ENCODE results near the gene GCGR.

DNA sequence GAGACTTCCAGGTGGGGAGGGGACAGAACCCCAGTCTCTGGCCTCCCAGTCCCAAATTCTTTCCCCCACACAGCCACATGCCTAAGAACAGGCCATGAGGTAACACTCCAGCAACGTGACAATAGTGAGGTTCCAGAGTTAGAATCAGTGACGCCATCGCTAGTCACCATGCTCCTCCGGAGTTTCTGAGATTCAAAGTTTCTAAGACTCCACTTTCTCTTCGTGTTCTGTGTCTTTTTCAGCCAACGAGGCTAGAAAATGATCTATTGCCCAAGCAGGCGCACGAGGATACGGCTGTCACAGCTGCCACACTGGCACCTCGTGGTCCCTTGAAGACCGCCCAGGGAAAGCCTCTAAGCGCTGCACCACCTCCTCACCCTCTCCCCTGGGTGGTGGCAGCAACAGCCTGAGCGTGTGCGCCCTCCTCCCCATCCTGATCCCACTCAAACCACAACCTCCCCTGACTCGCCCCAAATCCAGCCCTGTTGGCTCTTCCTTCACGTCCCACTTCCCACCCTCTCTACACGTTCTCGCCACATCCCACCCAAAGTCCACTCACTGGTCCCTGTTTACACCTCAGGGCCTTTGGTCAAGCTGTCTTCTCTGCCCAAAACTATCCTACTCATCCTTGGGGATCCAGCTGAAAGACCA is 28.1 kb downstream of the GCGR start:
- TF ChIP-seq, protein P1, sequence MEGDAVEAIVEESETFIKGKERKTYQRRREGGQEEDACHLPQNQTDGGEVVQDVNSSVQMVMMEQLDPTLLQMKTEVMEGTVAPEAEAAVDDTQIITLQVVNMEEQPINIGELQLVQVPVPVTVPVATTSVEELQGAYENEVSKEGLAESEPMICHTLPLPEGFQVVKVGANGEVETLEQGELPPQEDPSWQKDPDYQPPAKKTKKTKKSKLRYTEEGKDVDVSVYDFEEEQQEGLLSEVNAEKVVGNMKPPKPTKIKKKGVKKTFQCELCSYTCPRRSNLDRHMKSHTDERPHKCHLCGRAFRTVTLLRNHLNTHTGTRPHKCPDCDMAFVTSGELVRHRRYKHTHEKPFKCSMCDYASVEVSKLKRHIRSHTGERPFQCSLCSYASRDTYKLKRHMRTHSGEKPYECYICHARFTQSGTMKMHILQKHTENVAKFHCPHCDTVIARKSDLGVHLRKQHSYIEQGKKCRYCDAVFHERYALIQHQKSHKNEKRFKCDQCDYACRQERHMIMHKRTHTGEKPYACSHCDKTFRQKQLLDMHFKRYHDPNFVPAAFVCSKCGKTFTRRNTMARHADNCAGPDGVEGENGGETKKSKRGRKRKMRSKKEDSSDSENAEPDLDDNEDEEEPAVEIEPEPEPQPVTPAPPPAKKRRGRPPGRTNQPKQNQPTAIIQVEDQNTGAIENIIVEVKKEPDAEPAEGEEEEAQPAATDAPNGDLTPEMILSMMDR (IDR thresholded peaks at IDR 0.05) = no peak
- no peak for TF ChIP-seq POLR2A (IDR thresholded peaks at IDR 0.05)
- no peak for TF ChIP-seq POLR2AphosphoS5 (IDR thresholded peaks at IDR 0.05)
- TF ChIP-seq EP300 (IDR thresholded peaks at IDR 0.05) = no peak
